ENCODE data around the gene TSEN54. TPM values are rescaled to one million over a fixed set of nuclear protein-coding genes. Genes with fewer than 3 reads are reported as not detected.

The TSEN54 gene
- total RNA-seq, 4 donors from 2014 or later: 9.4 to 33.3 (median 14.9) TPM

GRCh38 chr17:75565618-75566017, 49.3 kb downstream of the TSEN54 start:
- no peak for ATAC-seq (ENCODE audit: low FRiP score)
- no peak for DNase-seq (ENCODE audit: low spot score)
- TF ChIP-seq, protein P1, sequence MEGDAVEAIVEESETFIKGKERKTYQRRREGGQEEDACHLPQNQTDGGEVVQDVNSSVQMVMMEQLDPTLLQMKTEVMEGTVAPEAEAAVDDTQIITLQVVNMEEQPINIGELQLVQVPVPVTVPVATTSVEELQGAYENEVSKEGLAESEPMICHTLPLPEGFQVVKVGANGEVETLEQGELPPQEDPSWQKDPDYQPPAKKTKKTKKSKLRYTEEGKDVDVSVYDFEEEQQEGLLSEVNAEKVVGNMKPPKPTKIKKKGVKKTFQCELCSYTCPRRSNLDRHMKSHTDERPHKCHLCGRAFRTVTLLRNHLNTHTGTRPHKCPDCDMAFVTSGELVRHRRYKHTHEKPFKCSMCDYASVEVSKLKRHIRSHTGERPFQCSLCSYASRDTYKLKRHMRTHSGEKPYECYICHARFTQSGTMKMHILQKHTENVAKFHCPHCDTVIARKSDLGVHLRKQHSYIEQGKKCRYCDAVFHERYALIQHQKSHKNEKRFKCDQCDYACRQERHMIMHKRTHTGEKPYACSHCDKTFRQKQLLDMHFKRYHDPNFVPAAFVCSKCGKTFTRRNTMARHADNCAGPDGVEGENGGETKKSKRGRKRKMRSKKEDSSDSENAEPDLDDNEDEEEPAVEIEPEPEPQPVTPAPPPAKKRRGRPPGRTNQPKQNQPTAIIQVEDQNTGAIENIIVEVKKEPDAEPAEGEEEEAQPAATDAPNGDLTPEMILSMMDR (IDR thresholded peaks at IDR 0.05): no peak

DNA sequence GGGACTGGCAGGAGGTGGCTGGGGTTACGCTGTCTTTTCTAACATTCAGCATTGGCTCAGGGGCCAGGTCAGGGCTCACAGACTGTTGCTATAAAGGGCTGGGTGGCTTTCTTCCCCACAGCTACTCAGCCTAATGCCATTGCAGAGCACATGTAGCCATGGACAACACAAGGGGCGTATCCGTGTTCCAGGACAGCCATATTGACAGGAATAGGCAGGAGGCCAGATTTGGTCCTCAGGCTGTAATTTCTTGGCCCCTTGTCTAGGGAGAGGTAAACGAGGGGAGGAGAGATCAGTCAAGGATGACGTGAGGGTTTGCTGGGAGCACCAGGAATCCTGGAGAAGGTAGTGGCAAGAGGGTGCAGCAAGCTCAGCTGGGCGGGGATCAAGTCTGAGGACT, 50.1 kb downstream of the TSEN54 start:
- TF ChIP-seq, protein P1 (IDR thresholded peaks at IDR 0.05): no peak
- DNase-seq (ENCODE audit: low spot score) (no peak), ATAC-seq (ENCODE audit: low FRiP score) (no peak)

DNA sequence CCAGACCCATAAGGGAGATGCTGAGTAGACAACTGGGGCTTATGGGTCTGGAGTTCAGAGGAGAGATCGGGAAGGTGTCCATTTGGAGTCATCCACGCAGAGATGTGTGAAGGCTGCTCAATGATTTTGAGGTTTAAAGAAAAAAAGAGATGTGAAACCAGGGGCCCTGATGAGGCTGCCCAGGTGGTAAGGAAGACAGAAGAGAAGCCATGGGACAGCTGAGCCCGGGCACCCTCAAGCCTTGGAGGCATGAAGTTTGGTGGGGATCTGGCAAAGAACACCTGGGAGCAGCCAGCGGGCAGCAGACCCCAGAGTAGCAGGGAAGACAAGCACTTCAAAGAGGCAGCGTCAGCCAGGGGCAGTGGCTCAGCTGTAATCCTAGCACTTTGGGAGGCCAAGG, 50.5 kb downstream of the TSEN54 start:
- DNase-seq (ENCODE audit: low spot score) (no peak), ATAC-seq (ENCODE audit: low FRiP score) (no peak)
- TF ChIP-seq, protein P1 (IDR thresholded peaks at IDR 0.05): no peak

GRCh38 chr17:75568412-75569255, 52.3 kb downstream of the TSEN54 start:
- ATAC-seq (ENCODE audit: low FRiP score): no peak
- TF ChIP-seq, protein P1 (IDR thresholded peaks at IDR 0.05): no peak
- no peak for DNase-seq (ENCODE audit: low spot score)

- DNase-seq (ENCODE audit: low spot score): no peak
- TF ChIP-seq, protein P1 (IDR thresholded peaks at IDR 0.05): no peak
- ATAC-seq (ENCODE audit: low FRiP score): peak; percentile 11
Measured at GRCh38 chr17:75570034-75570676, 53.8 kb downstream of the TSEN54 start.

- TF ChIP-seq, protein P1 (IDR thresholded peaks at IDR 0.05): no peak
- DNase-seq (ENCODE audit: low spot score) (no peak), ATAC-seq (ENCODE audit: low FRiP score) (no peak)
Measured at GRCh38 chr17:75570772-75571171, 54.4 kb downstream of the TSEN54 start.
